ENCODE data around the gene HIVEP3. TPM values are rescaled to one million over a fixed set of nuclear protein-coding genes. Genes with fewer than 3 reads are reported as not detected.

The HIVEP3 gene
- total and polyA plus RNA-seq, 2 of the 13 experiments (the other 11 are each of a cell fraction or from before 2014, with no cell fraction given) = 0.05 TPM; not detected in 1

- TF ChIP-seq MAFK (conservative IDR thresholded peaks at IDR 0.05 in 1 of 2, IDR thresholded peaks at IDR 0.05 in 1 of 2; ENCODE audit: low read length in 2 of 2) (no peak), SALL2 (CRISPR knock-in tag; IDR thresholded peaks at IDR 0.05) (no peak), ZBTB38 (CRISPR knock-in tag; IDR thresholded peaks at IDR 0.05) (no peak), ZNF101 (CRISPR knock-in tag; IDR thresholded peaks at IDR 0.05; ENCODE audit: borderline replicate concordance, low read depth) (no peak), CHCHD3 (CRISPR knock-in tag; IDR thresholded peaks at IDR 0.05) (no peak), SNAPC4 (CRISPR knock-in tag; IDR thresholded peaks at IDR 0.05) (no peak), ZBTB10 (CRISPR knock-in tag; IDR thresholded peaks at IDR 0.05; ENCODE audit: borderline replicate concordance) (no peak)
Measured at GRCh38 chr1:41485605-41486004, 433.1 kb downstream of the HIVEP3 start (continued).

All from HepG2 (cell line).